ENCODE data around the gene TMTC3.

DNA sequence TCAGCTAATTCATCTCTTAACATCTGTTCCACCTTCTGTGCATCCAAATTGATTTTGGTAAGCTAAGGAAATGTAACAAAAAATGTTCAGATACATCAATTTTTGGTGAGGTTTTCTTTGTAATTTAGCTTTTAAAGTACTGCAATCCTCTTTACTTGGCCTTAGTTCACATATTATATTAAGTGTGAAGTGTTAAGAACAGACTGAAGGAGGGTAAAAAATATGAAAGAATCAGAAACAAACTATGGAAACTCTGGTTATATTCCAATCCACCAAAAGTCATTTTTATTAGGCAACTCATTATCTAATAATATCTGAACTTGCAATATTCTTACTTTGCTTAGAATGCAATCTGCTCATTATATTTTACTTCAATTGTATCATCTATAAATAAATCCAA, 49.3 kb upstream of the TMTC3 start:
- TF ChIP-seq EZH2 (IDR thresholded peaks at IDR 0.05) (no peak), POLR2AphosphoS5 (IDR thresholded peaks at IDR 0.05; ENCODE audit: borderline replicate concordance, low read depth, low read length) (no peak)

Measured in SK-N-MC (cell line).